Measurements from ENCODE around the gene SNRNP70. TPM values are rescaled to one million over a fixed set of nuclear protein-coding genes. Genes with fewer than 3 reads are reported as not detected.

The SNRNP70 gene
- total and polyA plus RNA-seq, 2 of the 13 experiments (the other 11 are each of a cell fraction or from before 2014, with no cell fraction given), result 150 to 210 TPM

DNA sequence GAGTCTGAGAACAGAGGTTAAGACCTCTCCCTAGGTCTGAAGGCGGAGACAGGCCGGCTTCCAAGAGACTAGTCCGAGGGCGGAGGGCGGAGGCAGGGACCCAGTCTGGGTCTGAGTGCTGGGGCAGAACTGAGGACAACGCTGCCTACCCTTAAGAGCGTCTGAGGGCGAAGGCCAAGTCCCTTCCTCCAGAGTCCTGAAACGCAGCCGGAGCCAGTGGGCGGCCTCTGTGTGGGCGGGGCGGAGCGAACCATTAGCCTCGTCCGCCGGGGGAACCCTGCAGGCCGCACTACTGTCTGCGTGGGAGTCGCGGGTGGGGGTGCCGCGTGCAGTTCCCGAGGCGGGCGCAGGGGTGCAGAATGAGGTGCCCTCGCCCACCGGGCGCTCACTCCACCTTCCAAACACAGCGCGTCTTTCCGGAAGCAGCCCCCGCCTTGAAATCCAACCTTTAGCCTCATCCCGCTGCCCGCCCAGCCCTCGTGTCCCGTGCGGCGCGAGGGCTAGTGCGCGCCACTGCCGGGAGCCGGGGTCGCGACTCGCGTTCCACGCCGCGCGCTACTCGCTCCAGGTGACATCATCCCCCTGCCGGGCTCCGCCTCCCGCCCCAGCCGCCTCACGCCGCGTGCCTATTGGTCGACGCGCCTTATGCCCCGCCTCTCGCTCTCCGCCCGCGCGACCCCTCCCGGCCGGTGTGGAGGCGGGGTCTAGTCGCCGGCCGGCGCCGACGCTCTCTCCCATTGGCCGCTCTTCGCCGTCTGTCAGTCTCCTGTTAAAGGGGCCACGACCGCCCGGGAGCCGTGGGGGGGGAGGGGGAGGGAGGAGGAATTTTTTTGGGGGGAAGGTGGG, 33.5 kb downstream of the SNRNP70 start, which contains the start of gene C19orf73 (continued):
- TF ChIP-seq IKZF4 (CRISPR knock-in tag; IDR thresholded peaks at IDR 0.05; ENCODE audit: borderline replicate concordance, low read depth, not compliant biosample characterization) (no peak), ZNF563 (CRISPR knock-in tag; IDR thresholded peaks at IDR 0.05) (peak; percentile 88), HHEX (CRISPR knock-in tag; IDR thresholded peaks at IDR 0.05) (no peak), ZNF619 (CRISPR knock-in tag; IDR thresholded peaks at IDR 0.05) (0 out of 2 replicates have a peak, but pooled peaks have one; percentile 40), ADNP (CRISPR knock-in tag; IDR thresholded peaks at IDR 0.05) (no peak), NFRKB (IDR thresholded peaks at IDR 0.05) (no peak), MIER3 (CRISPR knock-in tag; IDR thresholded peaks at IDR 0.05; ENCODE audit: borderline replicate concordance) (no peak), ARHGAP35 (CRISPR knock-in tag; IDR thresholded peaks at IDR 0.05; ENCODE audit: borderline replicate concordance) (peak; percentile 82), ZNF629 (CRISPR knock-in tag; conservative IDR thresholded peaks at IDR 0.05) (0 out of 2 replicates have a peak, but pooled peaks have one; percentile 31), SNAI1 (CRISPR knock-in tag; IDR thresholded peaks at IDR 0.05; ENCODE audit: borderline replicate concordance) (no peak), ZNF672 (CRISPR knock-in tag; IDR thresholded peaks at IDR 0.05) (no peak), ZNF329 (CRISPR knock-in tag; IDR thresholded peaks at IDR 0.05; ENCODE audit: low read depth) (no peak)
- TF ChIP-seq, protein P1, sequence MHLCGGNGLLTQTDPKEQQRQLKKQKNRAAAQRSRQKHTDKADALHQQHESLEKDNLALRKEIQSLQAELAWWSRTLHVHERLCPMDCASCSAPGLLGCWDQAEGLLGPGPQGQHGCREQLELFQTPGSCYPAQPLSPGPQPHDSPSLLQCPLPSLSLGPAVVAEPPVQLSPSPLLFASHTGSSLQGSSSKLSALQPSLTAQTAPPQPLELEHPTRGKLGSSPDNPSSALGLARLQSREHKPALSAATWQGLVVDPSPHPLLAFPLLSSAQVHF (CRISPR knock-in tag; IDR thresholded peaks at IDR 0.05), result no peak
- TF ChIP-seq, protein P2, sequence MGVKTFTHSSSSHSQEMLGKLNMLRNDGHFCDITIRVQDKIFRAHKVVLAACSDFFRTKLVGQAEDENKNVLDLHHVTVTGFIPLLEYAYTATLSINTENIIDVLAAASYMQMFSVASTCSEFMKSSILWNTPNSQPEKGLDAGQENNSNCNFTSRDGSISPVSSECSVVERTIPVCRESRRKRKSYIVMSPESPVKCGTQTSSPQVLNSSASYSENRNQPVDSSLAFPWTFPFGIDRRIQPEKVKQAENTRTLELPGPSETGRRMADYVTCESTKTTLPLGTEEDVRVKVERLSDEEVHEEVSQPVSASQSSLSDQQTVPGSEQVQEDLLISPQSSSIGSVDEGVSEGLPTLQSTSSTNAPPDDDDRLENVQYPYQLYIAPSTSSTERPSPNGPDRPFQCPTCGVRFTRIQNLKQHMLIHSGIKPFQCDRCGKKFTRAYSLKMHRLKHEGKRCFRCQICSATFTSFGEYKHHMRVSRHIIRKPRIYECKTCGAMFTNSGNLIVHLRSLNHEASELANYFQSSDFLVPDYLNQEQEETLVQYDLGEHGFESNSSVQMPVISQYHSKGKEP (CRISPR knock-in tag; IDR thresholded peaks at IDR 0.05), result no peak
- TF ChIP-seq, protein P3, sequence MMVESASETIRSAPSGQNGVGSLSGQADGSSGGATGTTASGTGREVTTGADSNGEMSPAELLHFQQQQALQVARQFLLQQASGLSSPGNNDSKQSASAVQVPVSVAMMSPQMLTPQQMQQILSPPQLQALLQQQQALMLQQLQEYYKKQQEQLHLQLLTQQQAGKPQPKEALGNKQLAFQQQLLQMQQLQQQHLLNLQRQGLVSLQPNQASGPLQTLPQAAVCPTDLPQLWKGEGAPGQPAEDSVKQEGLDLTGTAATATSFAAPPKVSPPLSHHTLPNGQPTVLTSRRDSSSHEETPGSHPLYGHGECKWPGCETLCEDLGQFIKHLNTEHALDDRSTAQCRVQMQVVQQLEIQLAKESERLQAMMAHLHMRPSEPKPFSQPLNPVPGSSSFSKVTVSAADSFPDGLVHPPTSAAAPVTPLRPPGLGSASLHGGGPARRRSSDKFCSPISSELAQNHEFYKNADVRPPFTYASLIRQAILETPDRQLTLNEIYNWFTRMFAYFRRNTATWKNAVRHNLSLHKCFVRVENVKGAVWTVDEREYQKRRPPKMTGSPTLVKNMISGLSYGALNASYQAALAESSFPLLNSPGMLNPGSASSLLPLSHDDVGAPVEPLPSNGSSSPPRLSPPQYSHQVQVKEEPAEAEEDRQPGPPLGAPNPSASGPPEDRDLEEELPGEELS (CRISPR knock-in tag; IDR thresholded peaks at IDR 0.05), result peak; percentile 61; the same call in 1 of the 2 replicates
- TF ChIP-seq, protein P4, sequence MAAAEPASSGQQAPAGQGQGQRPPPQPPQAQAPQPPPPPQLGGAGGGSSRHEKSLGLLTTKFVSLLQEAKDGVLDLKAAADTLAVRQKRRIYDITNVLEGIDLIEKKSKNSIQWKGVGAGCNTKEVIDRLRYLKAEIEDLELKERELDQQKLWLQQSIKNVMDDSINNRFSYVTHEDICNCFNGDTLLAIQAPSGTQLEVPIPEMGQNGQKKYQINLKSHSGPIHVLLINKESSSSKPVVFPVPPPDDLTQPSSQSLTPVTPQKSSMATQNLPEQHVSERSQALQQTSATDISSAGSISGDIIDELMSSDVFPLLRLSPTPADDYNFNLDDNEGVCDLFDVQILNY (CRISPR knock-in tag; conservative IDR thresholded peaks at IDR 0.05), result peak; percentile 63; the same call in 1 of the 2 replicates
- TF ChIP-seq, protein P5, sequence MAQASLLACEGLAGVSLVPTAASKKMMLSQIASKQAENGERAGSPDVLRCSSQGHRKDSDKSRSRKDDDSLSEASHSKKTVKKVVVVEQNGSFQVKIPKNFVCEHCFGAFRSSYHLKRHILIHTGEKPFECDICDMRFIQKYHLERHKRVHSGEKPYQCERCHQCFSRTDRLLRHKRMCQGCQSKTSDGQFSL (CRISPR knock-in tag; IDR thresholded peaks at IDR 0.05), result no peak; the same call in 1 of the 2 replicates
- TF ChIP-seq, protein P6, sequence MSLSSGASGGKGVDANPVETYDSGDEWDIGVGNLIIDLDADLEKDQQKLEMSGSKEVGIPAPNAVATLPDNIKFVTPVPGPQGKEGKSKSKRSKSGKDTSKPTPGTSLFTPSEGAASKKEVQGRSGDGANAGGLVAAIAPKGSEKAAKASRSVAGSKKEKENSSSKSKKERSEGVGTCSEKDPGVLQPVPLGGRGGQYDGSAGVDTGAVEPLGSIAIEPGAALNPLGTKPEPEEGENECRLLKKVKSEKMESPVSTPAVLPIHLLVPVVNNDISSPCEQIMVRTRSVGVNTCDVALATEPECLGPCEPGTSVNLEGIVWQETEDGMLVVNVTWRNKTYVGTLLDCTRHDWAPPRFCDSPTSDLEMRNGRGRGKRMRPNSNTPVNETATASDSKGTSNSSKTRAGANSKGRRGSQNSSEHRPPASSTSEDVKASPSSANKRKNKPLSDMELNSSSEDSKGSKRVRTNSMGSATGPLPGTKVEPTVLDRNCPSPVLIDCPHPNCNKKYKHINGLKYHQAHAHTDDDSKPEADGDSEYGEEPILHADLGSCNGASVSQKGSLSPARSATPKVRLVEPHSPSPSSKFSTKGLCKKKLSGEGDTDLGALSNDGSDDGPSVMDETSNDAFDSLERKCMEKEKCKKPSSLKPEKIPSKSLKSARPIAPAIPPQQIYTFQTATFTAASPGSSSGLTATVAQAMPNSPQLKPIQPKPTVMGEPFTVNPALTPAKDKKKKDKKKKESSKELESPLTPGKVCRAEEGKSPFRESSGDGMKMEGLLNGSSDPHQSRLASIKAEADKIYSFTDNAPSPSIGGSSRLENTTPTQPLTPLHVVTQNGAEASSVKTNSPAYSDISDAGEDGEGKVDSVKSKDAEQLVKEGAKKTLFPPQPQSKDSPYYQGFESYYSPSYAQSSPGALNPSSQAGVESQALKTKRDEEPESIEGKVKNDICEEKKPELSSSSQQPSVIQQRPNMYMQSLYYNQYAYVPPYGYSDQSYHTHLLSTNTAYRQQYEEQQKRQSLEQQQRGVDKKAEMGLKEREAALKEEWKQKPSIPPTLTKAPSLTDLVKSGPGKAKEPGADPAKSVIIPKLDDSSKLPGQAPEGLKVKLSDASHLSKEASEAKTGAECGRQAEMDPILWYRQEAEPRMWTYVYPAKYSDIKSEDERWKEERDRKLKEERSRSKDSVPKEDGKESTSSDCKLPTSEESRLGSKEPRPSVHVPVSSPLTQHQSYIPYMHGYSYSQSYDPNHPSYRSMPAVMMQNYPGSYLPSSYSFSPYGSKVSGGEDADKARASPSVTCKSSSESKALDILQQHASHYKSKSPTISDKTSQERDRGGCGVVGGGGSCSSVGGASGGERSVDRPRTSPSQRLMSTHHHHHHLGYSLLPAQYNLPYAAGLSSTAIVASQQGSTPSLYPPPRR (CRISPR knock-in tag; IDR thresholded peaks at IDR 0.05; ENCODE audit: borderline replicate concordance), result peak; percentile 53; the same call in 1 of the 2 replicates
